GM19193 (cell line): Measurements from ENCODE around the gene PANK1.

Source experiments
- POLR2A ChIP-seq: IDR thresholded peaks from 4 replicates; pipeline ENCODE4 v1.6.1; 2011; ENCODE audit not compliant: insufficient read depth, insufficient read length; ENCODE audit errors: extremely low read depth

Gene PANK1

DNA sequence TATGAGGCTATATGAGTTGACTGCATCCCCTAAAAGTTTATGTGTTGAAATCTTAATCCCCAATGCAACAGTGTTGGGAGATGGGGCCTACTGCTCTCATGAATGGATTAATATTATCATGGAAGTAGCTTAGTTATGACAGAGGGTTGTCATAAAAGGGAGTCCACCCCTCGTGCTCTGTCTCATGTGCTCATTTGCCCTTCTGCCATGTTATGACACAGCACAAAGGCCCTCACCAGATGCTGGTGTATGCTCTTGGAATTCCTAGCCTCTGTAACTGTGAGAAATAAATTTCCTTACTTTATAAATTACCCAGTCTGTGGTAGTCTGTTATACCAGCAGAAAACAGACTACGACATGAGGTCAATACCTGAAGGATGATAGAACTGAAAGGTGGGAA is 17.6 kb upstream of the PANK1 start:
- TF ChIP-seq POLR2A, result no peak

GRCh38 chr10:89659143-89660131 is 14.4 kb upstream of the PANK1 start:
- TF ChIP-seq POLR2A, result no peak

GRCh38 chr10:89657302-89657701 is 12.3 kb upstream of the PANK1 start:
- no peak for TF ChIP-seq POLR2A

DNA sequence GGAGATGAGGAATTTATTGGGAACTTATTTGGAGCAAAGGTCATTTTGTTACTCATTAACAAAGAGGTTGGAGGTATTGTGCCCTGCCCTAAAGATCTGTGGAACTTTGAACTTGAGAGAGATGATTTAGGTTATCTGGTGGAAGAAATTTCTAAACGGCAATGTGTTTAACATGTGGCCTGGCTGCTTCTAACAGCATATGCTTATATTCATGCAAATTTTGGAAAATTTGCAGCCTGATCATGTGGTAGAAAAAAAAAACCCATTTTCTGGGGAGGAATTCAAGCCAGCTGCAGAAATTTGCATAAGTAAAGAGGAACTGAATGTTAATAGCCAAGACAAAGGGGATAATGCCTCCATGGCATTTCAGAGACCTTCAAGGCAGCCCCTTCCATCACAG is 10.7 kb upstream of the PANK1 start:
- TF ChIP-seq POLR2A, result no peak

DNA sequence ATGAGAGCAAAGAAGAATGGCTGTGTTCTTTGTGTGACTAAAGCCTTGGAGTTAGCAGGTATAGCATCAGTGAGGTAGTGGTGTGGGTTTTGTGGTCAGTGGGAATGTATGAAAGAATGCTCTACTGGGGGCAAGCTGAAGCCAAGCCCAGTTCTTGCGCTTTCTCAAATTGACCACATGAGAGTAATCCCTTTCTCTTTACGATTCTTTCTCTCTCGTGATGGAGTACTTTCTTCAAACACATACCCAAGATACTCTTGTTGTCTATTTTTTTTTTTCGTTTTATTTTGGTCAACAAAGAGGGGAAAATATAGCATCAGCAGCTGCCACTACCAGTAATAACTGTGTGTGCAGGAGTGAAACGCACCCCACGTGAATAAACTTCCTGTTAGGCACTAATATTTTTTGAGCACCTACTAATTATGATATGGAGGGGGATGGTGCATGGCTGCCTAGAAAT is 8.4 kb upstream of the PANK1 start:
- no peak for TF ChIP-seq POLR2A

- no peak for TF ChIP-seq POLR2A
These were observed 7.8 kb upstream of the PANK1 start for GRCh38 chr10:89652806-89653370.

- no peak for TF ChIP-seq POLR2A
These were observed 7.0 kb upstream of the PANK1 start for GRCh38 chr10:89651916-89652573.

GRCh38 chr10:89651205-89651915 is 6.3 kb upstream of the PANK1 start:
- no peak for TF ChIP-seq POLR2A

- TF ChIP-seq POLR2A, result no peak
These were observed 4.0 kb upstream of the PANK1 start for GRCh38 chr10:89649051-89649450.

GRCh38 chr10:89648074-89648473 is 3.0 kb upstream of the PANK1 start:
- no peak for TF ChIP-seq POLR2A

GRCh38 chr10:89646889-89647657 is 2.0 kb upstream of the PANK1 start:
- TF ChIP-seq POLR2A, result no peak

GRCh38 chr10:89645742-89646172 is 715 bp upstream of the PANK1 start:
- TF ChIP-seq POLR2A, result no peak

GRCh38 chr10:89644691-89644966 is 413 bp downstream of the PANK1 start:
- no peak for TF ChIP-seq POLR2A
